HCT116 (cell line): ENCODE data around the gene FLCN. TPM values are rescaled to one million over a fixed set of nuclear protein-coding genes. Genes with fewer than 3 reads are reported as not detected.

Experiments used
- ATAC-seq: fragments of 200-7000 bp; cut with Tn5 transposase; 2 replicates; pipeline ENCODE4 v1.9.1; 2020; ENCODE audit warnings: mild to moderate bottlenecking, moderate library complexity
- BruUV-seq: library from RNA; stranded (reverse); fragments of 400-500 nt; replicated peaks from 2 replicates; lab custom pipeline; 2021; lab: Mats Ljungman, UMichigan
- CTCF ChIA-PET: fragments of 300-600 bp; sonication (Branson Sonifier 250); formaldehyde crosslinking; loops from one replicate; lab custom pipeline; 2021; ENCODE audit warnings: antibody characterized with exemption; lab: Charles Lee
- POLR2A ChIA-PET: fragments of 300-600, 350-600 bp; sonication (Branson Sonifier 250); formaldehyde crosslinking; loops from one replicate; lab custom pipeline; 2021; ENCODE audit warnings: antibody characterized with exemption; lab: Charles Lee
- RAD21 ChIA-PET, 2 experiments: fragments of 300-600 bp; sonication (Branson Sonifier 250); formaldehyde crosslinking; loops; one replicate each; lab custom pipeline; 2023; ENCODE audit warnings: low total read pairs in 2 of 2; ENCODE audit not compliant: uncharacterized antibody in 2 of 2, unreplicated experiment in 2 of 2, low non-redundant PET in 1 of 2; lab: Charles Lee
- DNase-seq: peaks from one replicate; pipeline ENCODE4 v3.0.0-alpha.2; 2010; ENCODE audit warnings: low read depth, low spot score
- H2AFZ ChIP-seq: fragments of 200-600 bp; shearing (Covaris generic), sonication (generic); 2 replicates; pipeline ENCODE4 v1.6.1; 2017; ENCODE audit warnings: low read depth, mixed run types, mixed read lengths, antibody characterized with exemption, low read length; ENCODE audit not compliant: poor library complexity, severe bottlenecking
- H3K27ac ChIP-seq: 2 replicates; pipeline ENCODE4 v1.5.1; 2012; ENCODE audit warnings: low read depth, low read length
- H3K27me3 ChIP-seq: fragments of 200-600 bp; sonication (generic); 2 replicates; pipeline ENCODE4 v1.6.1; 2016; ENCODE audit warnings: mixed run types, low read length, mixed read lengths; ENCODE audit not compliant: insufficient read depth
- H3K36me3 ChIP-seq, 2 experiments: fragments of 200-500 bp in 1 of 2; fragments of 200-600 bp in 1 of 2; sonication (Bioruptor generic) in 1 of 2; sonication (generic) in 1 of 2; 2 replicates each; pipeline versions ENCODE4 v1.5.1 to v1.6.1; 2014 to 2016; ENCODE audit warnings: low read length in 2 of 2, inconsistent platforms in 1 of 2, mixed read lengths in 1 of 2, mixed run types in 1 of 2; ENCODE audit not compliant: insufficient read depth in 2 of 2, control insufficient read depth in 1 of 2
- H3K4me1 ChIP-seq, 2 experiments: fragments of 200-600 bp in 1 of 2; sonication (generic) in 1 of 2; 2 replicates each; pipeline versions ENCODE4 v1.5.1 to v1.6.1; 2012 to 2017; ENCODE audit warnings: low read length in 2 of 2, inconsistent platforms in 1 of 2, mild to moderate bottlenecking in 1 of 2, mixed read lengths in 1 of 2, mixed run types in 1 of 2, moderate library complexity in 1 of 2; ENCODE audit not compliant: insufficient read depth in 2 of 2, control insufficient read depth in 1 of 2
- H3K4me2 ChIP-seq: fragments of 200-600 bp; sonication (generic); 2 replicates; pipeline ENCODE4 v1.6.1; 2017; ENCODE audit warnings: mixed run types, low read length, mixed read lengths
- H3K4me3 ChIP-seq, 2 experiments: fragments of 200-600 bp in 1 of 2; sonication (generic) in 1 of 2; replicated peaks in 1 of 2; 2 replicates each; pipeline ENCODE4 v1.5.1; 2011 to 2016; ENCODE audit warnings: low read length in 2 of 2, control low read depth in 1 of 2, low read depth in 1 of 2, mild to moderate bottlenecking in 1 of 2, mixed read lengths in 1 of 2, mixed run types in 1 of 2
- H3K79me2 ChIP-seq: fragments of 200-600 bp; sonication (generic); 2 replicates; pipeline ENCODE4 v1.6.1; 2017; ENCODE audit warnings: mild to moderate bottlenecking, mixed run types, low read length, moderate library complexity, mixed read lengths; ENCODE audit not compliant: insufficient read depth
- H3K9ac ChIP-seq: fragments of 200-600 bp; sonication (generic); 2 replicates; pipeline ENCODE4 v1.6.1; 2016; ENCODE audit warnings: low read length, mixed read lengths
- H3K9me2 ChIP-seq: fragments of 200-600 bp; sonication (generic), shearing (Covaris generic); 2 replicates; pipeline ENCODE4 v1.6.1; 2017; ENCODE audit warnings: mixed run types, mild to moderate bottlenecking, moderate library complexity; ENCODE audit not compliant: insufficient read depth
- H3K9me3 ChIP-seq, 2 experiments: fragments of 200-500 bp in 1 of 2; fragments of 200-600 bp in 1 of 2; sonication (Bioruptor generic) in 1 of 2; sonication (generic) in 1 of 2; 2 replicates each; pipeline ENCODE4 v1.6.1; 2014 to 2017; ENCODE audit warnings: low read length in 2 of 2, mixed read lengths in 2 of 2, inconsistent platforms in 1 of 2, low read depth in 1 of 2, mild to moderate bottlenecking in 1 of 2, mixed run types in 1 of 2, moderate library complexity in 1 of 2; ENCODE audit not compliant: control insufficient read depth in 1 of 2, insufficient read depth in 1 of 2
- H4K20me1 ChIP-seq: fragments of 200-600 bp; sonication (generic), shearing (Covaris generic); 2 replicates; pipeline ENCODE4 v1.6.1; 2017; ENCODE audit warnings: mixed run types, mild to moderate bottlenecking, moderate library complexity; ENCODE audit not compliant: insufficient read depth
- CBX3 ChIP-seq: IDR thresholded peaks from 2 replicates; pipeline ENCODE4 v1.6.1; 2012; ENCODE audit warnings: low read depth
- CEBPB ChIP-seq: IDR thresholded peaks from 2 replicates; pipeline ENCODE4 v1.6.1; 2012; ENCODE audit warnings: low read depth
- EGR1 ChIP-seq: IDR thresholded peaks from 2 replicates; pipeline ENCODE4 v1.6.1; 2012; ENCODE audit warnings: low read depth
- ELF1 ChIP-seq: IDR thresholded peaks from 2 replicates; pipeline ENCODE4 v1.6.1; 2012; ENCODE audit warnings: low read depth, borderline replicate concordance
- EZH2 ChIP-seq: fragments of 200-600 bp; sonication (generic); IDR thresholded peaks from 2 replicates; pipeline ENCODE4 v1.6.1; 2017; ENCODE audit warnings: antibody characterized with exemption, mixed run types
- EZH2phosphoT487 ChIP-seq: fragments of 200-600 bp; IDR thresholded peaks from 2 replicates; pipeline ENCODE4 v1.6.1; 2018; ENCODE audit warnings: antibody characterized with exemption, borderline replicate concordance
- FOSL1 ChIP-seq: IDR thresholded peaks from 2 replicates; pipeline ENCODE4 v1.6.1; 2012; ENCODE audit warnings: low read depth
- JUND ChIP-seq: IDR thresholded peaks from 2 replicates; pipeline ENCODE4 v1.6.1; 2012
- POLR2A ChIP-seq: IDR thresholded peaks from 2 replicates; pipeline ENCODE4 v1.7.0; 2011; ENCODE audit warnings: borderline replicate concordance; ENCODE audit not compliant: insufficient read depth, insufficient read length; ENCODE audit errors: extremely low read depth
- SIN3A ChIP-seq: IDR thresholded peaks from 2 replicates; pipeline ENCODE4 v1.6.1; 2012; ENCODE audit warnings: low read depth
- SP1 ChIP-seq: IDR thresholded peaks from 2 replicates; pipeline ENCODE4 v1.6.1; 2012; ENCODE audit warnings: low read depth
- SRF ChIP-seq: IDR thresholded peaks from 2 replicates; pipeline ENCODE4 v1.6.1; 2012; ENCODE audit warnings: low read depth
- ZFX ChIP-seq: fragments of 450-650 bp; IDR thresholded peaks from 2 replicates; pipeline ENCODE4 v1.6.1; 2017
- ZNF274 ChIP-seq: fragments of 200-500 bp; sonication (Bioruptor generic); IDR thresholded peaks from 2 replicates; pipeline ENCODE4 v1.6.1; 2014; ENCODE audit warnings: mild to moderate bottlenecking, low read depth, low read length, inconsistent platforms
- intact Hi-C: fragments of 100-400 bp; cut with micrococcal nuclease; formaldehyde crosslinking; loops from 2 replicates; pipeline ENCODE4 v1.10.0; 2022
- total RNA-seq: library from RNA; stranded (reverse); gene quantifications from one replicate; pipeline ENCODE4 v1.2.1, GENCODE V29; 2021; ENCODE audit not compliant: unreplicated experiment
- TF ChIP-seq, protein P1 (sequence below): IDR thresholded peaks from 2 replicates; pipeline ENCODE4 v1.6.1; 2012
- TF ChIP-seq, protein P2 (sequence below): IDR thresholded peaks from 2 replicates; pipeline ENCODE4 v1.6.1; 2012
- TF ChIP-seq, protein P3 (sequence below): IDR thresholded peaks from 2 replicates; pipeline ENCODE4 v1.6.1; 2012; ENCODE audit warnings: low read depth

FLCN gene
- total RNA-seq, 1 experiment from 2014 or later, result 23.7 TPM

DNA sequence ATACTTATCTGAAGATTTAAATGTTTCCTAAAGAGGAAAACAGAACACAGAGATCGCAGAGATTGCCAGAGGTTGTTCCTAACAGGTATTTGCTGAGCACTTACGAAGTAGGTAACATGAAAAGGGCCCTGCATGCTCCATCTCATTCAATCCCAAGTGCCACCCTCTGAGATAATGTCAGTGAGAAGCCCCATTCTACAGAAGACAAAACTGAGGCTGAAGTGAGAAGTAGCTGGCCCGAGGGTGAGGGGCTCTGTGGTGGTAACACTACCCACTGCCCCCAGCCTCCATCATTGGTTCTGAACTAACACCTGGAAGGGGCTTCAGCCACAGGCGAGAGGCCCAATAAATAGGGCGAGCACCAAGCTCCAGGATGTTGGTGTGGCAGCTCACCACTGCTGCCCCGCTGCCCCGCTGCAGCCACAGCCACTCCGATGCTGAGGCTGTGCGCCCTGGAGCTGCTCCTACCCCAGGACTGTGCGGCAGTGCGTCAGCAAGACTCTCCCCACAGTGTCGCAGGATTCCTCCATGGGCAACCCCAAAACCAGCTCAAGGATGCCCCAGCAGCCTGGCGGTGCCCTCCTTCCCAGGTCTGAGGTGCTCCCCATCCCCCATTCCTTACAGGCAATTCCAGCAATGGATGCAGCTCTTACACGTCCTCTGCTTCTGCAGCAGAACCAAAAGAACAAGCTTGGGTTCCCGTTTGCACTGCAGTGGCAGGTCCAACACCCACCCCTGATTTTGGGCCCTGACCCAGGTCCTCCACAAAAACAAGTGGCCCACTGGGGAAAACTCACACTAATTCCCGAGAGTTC lies 10.3 kb downstream of the FLCN start:
- H3K27me3 ChIP-seq, result no peaks in the 10 kb centered on the region
- H3K9ac ChIP-seq, result no peak overlapping the region
- H2AFZ ChIP-seq, result no peak overlapping the region
- H3K9me2 ChIP-seq, result no peaks in the 10 kb centered on the region
- H3K4me3 ChIP-seq, result no peak overlapping the region
- H4K20me1 ChIP-seq, result no peaks in the 10 kb centered on the region
- intact Hi-C loops, result no loop called here
- no peak overlapping the region for H3K4me2 ChIP-seq
- no peak overlapping the region for H3K27ac ChIP-seq
- CTCF ChIA-PET, result no interaction called here
- RAD21 ChIA-PET, result no interaction called here
- no TSS peak for BruUV-seq
- peaks cover 23 to 37% of the 10 kb centered on the region in 2 experiments for H3K36me3 ChIP-seq
- POLR2A ChIA-PET, result no interaction called here
- no peak for TF ChIP-seq ZFX
- TF ChIP-seq SRF, result no peak
- TF ChIP-seq FOSL1, result no peak
- TF ChIP-seq, protein P1, sequence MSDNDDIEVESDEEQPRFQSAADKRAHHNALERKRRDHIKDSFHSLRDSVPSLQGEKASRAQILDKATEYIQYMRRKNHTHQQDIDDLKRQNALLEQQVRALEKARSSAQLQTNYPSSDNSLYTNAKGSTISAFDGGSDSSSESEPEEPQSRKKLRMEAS, result no peak
- no peak for TF ChIP-seq CBX3
- no peak for TF ChIP-seq EZH2
- no peak for TF ChIP-seq CEBPB
- no peak for TF ChIP-seq POLR2A
- TF ChIP-seq ELF1, result no peak
- TF ChIP-seq EZH2phosphoT487, result no peak
- TF ChIP-seq SIN3A, result no peak
- TF ChIP-seq EGR1, result no peak
- TF ChIP-seq, protein P2, sequence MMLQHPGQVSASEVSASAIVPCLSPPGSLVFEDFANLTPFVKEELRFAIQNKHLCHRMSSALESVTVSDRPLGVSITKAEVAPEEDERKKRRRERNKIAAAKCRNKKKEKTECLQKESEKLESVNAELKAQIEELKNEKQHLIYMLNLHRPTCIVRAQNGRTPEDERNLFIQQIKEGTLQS, result no peak
- TF ChIP-seq, protein P3, sequence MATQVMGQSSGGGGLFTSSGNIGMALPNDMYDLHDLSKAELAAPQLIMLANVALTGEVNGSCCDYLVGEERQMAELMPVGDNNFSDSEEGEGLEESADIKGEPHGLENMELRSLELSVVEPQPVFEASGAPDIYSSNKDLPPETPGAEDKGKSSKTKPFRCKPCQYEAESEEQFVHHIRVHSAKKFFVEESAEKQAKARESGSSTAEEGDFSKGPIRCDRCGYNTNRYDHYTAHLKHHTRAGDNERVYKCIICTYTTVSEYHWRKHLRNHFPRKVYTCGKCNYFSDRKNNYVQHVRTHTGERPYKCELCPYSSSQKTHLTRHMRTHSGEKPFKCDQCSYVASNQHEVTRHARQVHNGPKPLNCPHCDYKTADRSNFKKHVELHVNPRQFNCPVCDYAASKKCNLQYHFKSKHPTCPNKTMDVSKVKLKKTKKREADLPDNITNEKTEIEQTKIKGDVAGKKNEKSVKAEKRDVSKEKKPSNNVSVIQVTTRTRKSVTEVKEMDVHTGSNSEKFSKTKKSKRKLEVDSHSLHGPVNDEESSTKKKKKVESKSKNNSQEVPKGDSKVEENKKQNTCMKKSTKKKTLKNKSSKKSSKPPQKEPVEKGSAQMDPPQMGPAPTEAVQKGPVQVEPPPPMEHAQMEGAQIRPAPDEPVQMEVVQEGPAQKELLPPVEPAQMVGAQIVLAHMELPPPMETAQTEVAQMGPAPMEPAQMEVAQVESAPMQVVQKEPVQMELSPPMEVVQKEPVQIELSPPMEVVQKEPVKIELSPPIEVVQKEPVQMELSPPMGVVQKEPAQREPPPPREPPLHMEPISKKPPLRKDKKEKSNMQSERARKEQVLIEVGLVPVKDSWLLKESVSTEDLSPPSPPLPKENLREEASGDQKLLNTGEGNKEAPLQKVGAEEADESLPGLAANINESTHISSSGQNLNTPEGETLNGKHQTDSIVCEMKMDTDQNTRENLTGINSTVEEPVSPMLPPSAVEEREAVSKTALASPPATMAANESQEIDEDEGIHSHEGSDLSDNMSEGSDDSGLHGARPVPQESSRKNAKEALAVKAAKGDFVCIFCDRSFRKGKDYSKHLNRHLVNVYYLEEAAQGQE, result no peak
- TF ChIP-seq ZNF274, result no peak
- TF ChIP-seq JUND, result no peak
- no peak for TF ChIP-seq SP1
- no peak for DNase-seq
- H3K9me3 ChIP-seq, result no peaks in the 10 kb centered on the region
- H3K4me1 ChIP-seq, result no peaks in the 10 kb centered on the region
- H3K79me2 ChIP-seq, result no peaks in the 10 kb centered on the region
- no peak for ATAC-seq
